GM23248 (cell line): ENCODE measurements around the gene GDF3.

Source experiments
- EZH2 ChIP-seq: fragments of 200-600 bp; sonication (generic); IDR thresholded peaks from 2 replicates; pipeline ENCODE4 v1.6.1; 2018; ENCODE audit warnings: antibody characterized with exemption, mild to moderate bottlenecking; ENCODE audit not compliant: insufficient read depth, poor library complexity, severe bottlenecking
- EZH2phosphoT487 ChIP-seq: fragments of 200-600 bp; sonication (generic); IDR thresholded peaks from 2 replicates; pipeline ENCODE4 v1.6.1; 2018; ENCODE audit warnings: antibody characterized with exemption, moderate library complexity, mild to moderate bottlenecking, low read depth; ENCODE audit not compliant: insufficient read depth

DNA sequence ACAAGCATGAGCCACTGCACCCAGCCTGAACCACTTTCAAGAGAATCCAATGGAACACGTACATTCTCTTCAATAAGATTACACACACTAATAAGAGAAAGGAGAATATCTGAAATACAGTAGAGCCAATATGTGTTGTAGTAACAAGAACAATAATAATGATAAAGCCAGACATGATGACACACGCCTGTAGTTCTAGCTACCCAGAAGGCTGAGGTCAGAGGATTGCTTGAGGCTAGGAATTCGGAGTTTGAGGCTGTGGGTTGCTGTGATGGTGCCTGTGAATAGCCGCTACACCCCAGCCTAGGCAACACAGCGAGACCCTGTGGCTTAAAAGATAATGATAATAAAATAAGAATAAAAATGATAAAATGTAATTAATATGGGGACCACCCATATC lies 45.5 kb downstream of the GDF3 start:
- TF ChIP-seq EZH2 (no peak), EZH2phosphoT487 (no peak)
